Airway epithelial cell (primary cell): ENCODE measurements around the gene GRIK2. TPM values are rescaled to one million over a fixed set of nuclear protein-coding genes. Genes with fewer than 3 reads are reported as not detected.

ENCODE experiments used
- total RNA-seq: library from RNA; depleted of rRNA; stranded (reverse); fragments of >200 nt; gene quantifications from 2 replicates; pipeline ENCODE4 v1.2.3, GENCODE V29; 2015

Gene GRIK2
- 0.07 and 1.9 TPM in 2 replicates for total RNA-seq

GRCh38 chr6:101393251-101393828 lies at the start of gene GRIK2:
GRIK2 (plus strand) TSS chr6:101393708.

